GM06990 (cell line): ENCODE measurements around the gene SPATA32.

Experiments used
- DNase-seq: peaks from one replicate; pipeline ENCODE4 v3.0.0-alpha.2; 2011; ENCODE audit not compliant: insufficient read length; ENCODE audit errors: extremely low read depth
- H3K27me3 ChIP-seq: replicated peaks from 2 replicates; pipeline ENCODE4 v1.6.0; 2011; ENCODE audit warnings: low read length; ENCODE audit not compliant: control insufficient read depth, insufficient read depth
- H3K36me3 ChIP-seq: 2 replicates; pipeline ENCODE4 v1.5.1; 2011; ENCODE audit warnings: low read length; ENCODE audit not compliant: control insufficient read depth, insufficient read depth
- H3K4me3 ChIP-seq: replicated peaks from 2 replicates; pipeline ENCODE4 v1.5.1; 2011; ENCODE audit warnings: low read depth, mild to moderate bottlenecking, control low read depth, low read length
- CTCF ChIP-seq: IDR thresholded peaks from 2 replicates; pipeline ENCODE4 v1.5.1; 2011; ENCODE audit warnings: low read length, control low read depth, mild to moderate bottlenecking, inconsistent platforms; ENCODE audit not compliant: insufficient read depth, poor library complexity, severe bottlenecking

Gene SPATA32

GRCh38 chr17:45222996-45223538 lies 38.8 kb downstream of the SPATA32 start:
- TF ChIP-seq CTCF: no peak
- H3K4me3 ChIP-seq: peak overlapping the region; percentile 90
- no peaks in the 10 kb centered on the region for H3K27me3 ChIP-seq
- no peak for DNase-seq
- H3K36me3 ChIP-seq: peaks cover 2% of the 10 kb centered on the region

GRCh38 chr17:45222289-45222995 lies 39.5 kb downstream of the SPATA32 start:
- H3K27me3 ChIP-seq: no peaks in the 10 kb centered on the region
- H3K4me3 ChIP-seq: peak overlapping the region; percentile 90
- TF ChIP-seq CTCF: no peak
- no peak for DNase-seq
- peaks cover 2% of the 10 kb centered on the region for H3K36me3 ChIP-seq

- Histone ChIP-seq H3K36me3 (peaks cover 2% of the 10 kb centered on the region), H3K27me3 (no peaks in the 10 kb centered on the region), H3K4me3 (peak overlapping the region; percentile 90)
- no peak for TF ChIP-seq CTCF
- DNase-seq: no peak
Observed at GRCh38 chr17:45222014-45222288, 39.9 kb downstream of the SPATA32 start.

GRCh38 chr17:45221081-45222013 lies 40.5 kb downstream of the SPATA32 start, which contains the start of gene FMNL1:
Gene FMNL1, plus strand, starts transcription at chr17:45221885. Its CDS starts 240 bp downstream, at chr17:45222125.
- no peaks in the 10 kb centered on the region for H3K27me3 ChIP-seq
- peaks cover 2% of the 10 kb centered on the region for H3K36me3 ChIP-seq
- peak; percentile 78 for DNase-seq
- H3K4me3 ChIP-seq: peak within 1 kb of the TSS; percentile 90
- no peak for TF ChIP-seq CTCF

- no peak overlapping the region for H3K4me3 ChIP-seq
- DNase-seq: no peak
- H3K27me3 ChIP-seq: no peaks in the 10 kb centered on the region
- no peak for TF ChIP-seq CTCF
- H3K36me3 ChIP-seq: peaks cover 2% of the 10 kb centered on the region
Observed at GRCh38 chr17:45220079-45220478, 41.8 kb downstream of the SPATA32 start.
